HEK293T (cell line): ENCODE measurements around the gene PLA2G12B.

Experiments
- ARNT ChIP-seq: fragments of 450-650 bp; IDR thresholded peaks from 2 replicates; pipeline ENCODE4 v1.6.1; 2017; ENCODE audit warnings: mild to moderate bottlenecking
- BHLHE40 ChIP-seq: fragments of 450-650 bp; IDR thresholded peaks from 2 replicates; pipeline ENCODE4 v1.6.1; 2016; ENCODE audit warnings: mild to moderate bottlenecking, moderate library complexity, borderline replicate concordance
- FOXK2 ChIP-seq: fragments of 450-650 bp; IDR thresholded peaks from 2 replicates; pipeline ENCODE4 v1.6.1; 2016; ENCODE audit warnings: mild to moderate bottlenecking
- FOXM1 ChIP-seq: fragments of 450-650 bp; IDR thresholded peaks from 2 replicates; pipeline ENCODE4 v1.6.1; 2017; ENCODE audit warnings: mild to moderate bottlenecking, borderline replicate concordance
- HDGF ChIP-seq: fragments of 450-650 bp; IDR thresholded peaks from 2 replicates; pipeline ENCODE4 v1.6.1; 2017; ENCODE audit warnings: antibody characterized with exemption, borderline replicate concordance
- NFRKB ChIP-seq: fragments of 450-650 bp; IDR thresholded peaks from 2 replicates; pipeline ENCODE4 v1.6.1; 2016; ENCODE audit warnings: mild to moderate bottlenecking, moderate library complexity
- SP1 ChIP-seq: fragments of 450-650 bp; IDR thresholded peaks from 2 replicates; pipeline ENCODE4 v1.6.1; 2017
- SUZ12 ChIP-seq: fragments of 450-650 bp; IDR thresholded peaks from 2 replicates; pipeline ENCODE4 v1.6.1; 2016; ENCODE audit warnings: mild to moderate bottlenecking
- ZNF384 ChIP-seq: fragments of 450-650 bp; IDR thresholded peaks from 2 replicates; pipeline ENCODE4 v1.6.1; 2016

GRCh38 chr10:72893136-72893798 is 61.3 kb downstream of the PLA2G12B start, which contains the start of gene OIT3:
- TF ChIP-seq SP1 (no peak), SUZ12 (no peak), FOXK2 (no peak), ARNT (no peak), ZNF384 (no peak), HDGF (no peak), NFRKB (no peak), BHLHE40 (no peak), FOXM1 (no peak)
